ENCODE results near the gene ACSF3. TPM values are rescaled to one million over a fixed set of nuclear protein-coding genes. Genes with fewer than 3 reads are reported as not detected.
"Not testable (repeated sequence)": the region's sequence is repeated elsewhere in the genome, so short reads cannot be mapped to it uniquely, and the experiment has no call there.

The ACSF3 gene
- total RNA-seq, 1 donor from 2014 or later, result 35.7 TPM

DNA sequence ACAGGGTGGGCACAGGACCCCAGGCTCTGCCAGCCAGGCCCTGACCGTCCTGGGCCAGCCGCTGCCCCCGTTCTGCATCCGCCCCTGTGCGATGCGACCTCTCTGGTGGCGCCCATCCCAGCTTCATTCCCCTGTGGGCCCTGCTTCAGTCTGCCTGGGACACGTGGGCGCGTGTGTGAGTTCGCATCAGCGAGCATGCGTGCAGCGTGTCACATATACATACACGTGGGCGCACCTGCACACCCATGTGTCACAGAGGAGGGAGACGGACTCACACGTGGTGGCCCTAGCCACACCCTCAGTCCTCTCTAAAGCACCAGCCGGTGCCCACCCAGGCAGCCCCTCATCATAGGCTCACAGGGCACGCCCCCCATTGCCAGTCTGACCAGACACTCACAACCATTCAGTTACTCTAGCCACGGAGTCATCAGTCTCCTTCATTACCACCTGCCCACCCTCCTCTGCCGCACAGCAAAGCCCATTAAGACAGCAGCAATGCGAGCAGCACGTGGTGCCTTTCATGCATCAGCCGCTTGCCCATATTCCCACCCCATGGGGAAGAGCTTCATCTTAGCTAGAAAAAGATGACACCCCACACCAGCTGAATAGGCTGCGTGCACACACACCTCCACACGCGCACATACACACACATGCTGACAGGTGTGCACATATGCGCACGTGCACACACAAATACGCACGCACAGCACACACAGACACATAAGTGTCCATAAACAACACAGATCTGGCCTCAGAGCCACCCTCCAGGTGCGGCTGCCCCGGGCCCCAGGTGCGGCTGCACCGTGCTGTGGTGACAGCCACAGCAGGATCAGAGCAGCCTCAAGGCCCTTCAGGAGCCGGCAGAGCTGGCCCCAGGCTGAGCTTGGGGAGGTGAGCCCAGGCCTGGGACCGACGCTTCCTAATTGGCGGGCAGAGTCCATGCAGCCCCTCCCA, 68.4 kb downstream of the ACSF3 start:
- Mint-ChIP-seq H3K27ac (no peak overlapping the region), H3K9me3 (no peaks in the 10 kb centered on the region), H3K36me3 (no peaks in the 10 kb centered on the region), H3K4me1 (peaks cover 5% of the 10 kb centered on the region), H3K27me3 (ENCODE audit: low read depth) (peaks cover 4% of the 10 kb centered on the region), H3K4me3 (no peak overlapping the region)
- TF ChIP-seq, protein P1, sequence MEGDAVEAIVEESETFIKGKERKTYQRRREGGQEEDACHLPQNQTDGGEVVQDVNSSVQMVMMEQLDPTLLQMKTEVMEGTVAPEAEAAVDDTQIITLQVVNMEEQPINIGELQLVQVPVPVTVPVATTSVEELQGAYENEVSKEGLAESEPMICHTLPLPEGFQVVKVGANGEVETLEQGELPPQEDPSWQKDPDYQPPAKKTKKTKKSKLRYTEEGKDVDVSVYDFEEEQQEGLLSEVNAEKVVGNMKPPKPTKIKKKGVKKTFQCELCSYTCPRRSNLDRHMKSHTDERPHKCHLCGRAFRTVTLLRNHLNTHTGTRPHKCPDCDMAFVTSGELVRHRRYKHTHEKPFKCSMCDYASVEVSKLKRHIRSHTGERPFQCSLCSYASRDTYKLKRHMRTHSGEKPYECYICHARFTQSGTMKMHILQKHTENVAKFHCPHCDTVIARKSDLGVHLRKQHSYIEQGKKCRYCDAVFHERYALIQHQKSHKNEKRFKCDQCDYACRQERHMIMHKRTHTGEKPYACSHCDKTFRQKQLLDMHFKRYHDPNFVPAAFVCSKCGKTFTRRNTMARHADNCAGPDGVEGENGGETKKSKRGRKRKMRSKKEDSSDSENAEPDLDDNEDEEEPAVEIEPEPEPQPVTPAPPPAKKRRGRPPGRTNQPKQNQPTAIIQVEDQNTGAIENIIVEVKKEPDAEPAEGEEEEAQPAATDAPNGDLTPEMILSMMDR (IDR thresholded peaks at IDR 0.05; ENCODE audit: unreplicated experiment), result no peak
- DNase-seq (ENCODE audit: low spot score in 2 of 2, unreplicated experiment in 2 of 2), result no peak

- Mint-ChIP-seq H3K4me1 (peaks cover 5% of the 10 kb centered on the region), H3K9me3 (no peaks in the 10 kb centered on the region), H3K36me3 (no peaks in the 10 kb centered on the region), H3K4me3 (no peak overlapping the region), H3K27me3 (ENCODE audit: low read depth) (peaks cover 4% of the 10 kb centered on the region), H3K27ac (no peak overlapping the region)
- no peak for DNase-seq (ENCODE audit: low spot score in 2 of 2, unreplicated experiment in 2 of 2)
- TF ChIP-seq, protein P1 (IDR thresholded peaks at IDR 0.05; ENCODE audit: unreplicated experiment), result no peak
Observed at GRCh38 chr16:89163297-89163696, 69.6 kb downstream of the ACSF3 start.

DNA sequence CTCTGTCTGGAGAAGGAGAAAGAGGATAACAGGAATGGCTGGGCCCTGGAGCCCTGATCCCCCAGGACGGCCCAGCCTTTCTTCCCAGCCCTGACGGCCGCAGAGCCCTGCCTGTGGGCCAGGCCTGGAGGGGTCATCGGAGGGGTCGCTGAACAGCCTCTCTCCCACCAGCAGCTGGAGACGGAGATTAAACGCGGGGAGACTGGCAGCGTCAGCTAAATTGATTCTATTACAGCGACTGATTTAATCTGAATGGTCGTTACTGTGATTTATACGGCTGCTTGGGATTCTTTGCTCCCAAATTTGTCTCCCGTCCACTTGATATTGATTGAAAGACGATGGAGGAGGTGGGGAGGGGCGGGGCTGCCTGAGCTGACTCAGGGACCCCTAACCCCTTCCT, 70.8 kb downstream of the ACSF3 start:
- Mint-ChIP-seq H3K9me3 (no peaks in the 10 kb centered on the region), H3K27ac (no peak overlapping the region), H3K27me3 (ENCODE audit: low read depth) (peaks cover 9% of the 10 kb centered on the region), H3K36me3 (no peaks in the 10 kb centered on the region), H3K4me1 (peaks cover 5% of the 10 kb centered on the region), H3K4me3 (no peak overlapping the region)
- DNase-seq (ENCODE audit: low spot score in 2 of 2, unreplicated experiment in 2 of 2), result no peak
- TF ChIP-seq, protein P1 (IDR thresholded peaks at IDR 0.05; ENCODE audit: unreplicated experiment), result no peak

GRCh38 chr16:89164847-89165680, 71.4 kb downstream of the ACSF3 start:
- TF ChIP-seq, protein P1 (IDR thresholded peaks at IDR 0.05; ENCODE audit: unreplicated experiment), result no peak
- no peak overlapping the region for H3K4me3 Mint-ChIP-seq
- peaks cover 5% of the 10 kb centered on the region for H3K4me1 Mint-ChIP-seq
- no peaks in the 10 kb centered on the region for H3K36me3 Mint-ChIP-seq
- no peak for DNase-seq (ENCODE audit: low spot score in 2 of 2, unreplicated experiment in 2 of 2)
- no peaks in the 10 kb centered on the region for H3K9me3 Mint-ChIP-seq
- no peak overlapping the region for H3K27ac Mint-ChIP-seq
- peaks cover 11% of the 10 kb centered on the region for H3K27me3 Mint-ChIP-seq (ENCODE audit: low read depth)

GRCh38 chr16:89165681-89165979, 72.0 kb downstream of the ACSF3 start:
- H3K9me3 Mint-ChIP-seq; H3K27ac Mint-ChIP-seq; H3K4me3 Mint-ChIP-seq; DNase-seq (ENCODE audit: low spot score in 2 of 2, unreplicated experiment in 2 of 2); H3K36me3 Mint-ChIP-seq; H3K4me1 Mint-ChIP-seq: not testable (repeated sequence)
- peaks cover 16% of the 10 kb centered on the region for H3K27me3 Mint-ChIP-seq (ENCODE audit: low read depth)
